Measurements from ENCODE around the gene MX2. TPM values are rescaled to one million over a fixed set of nuclear protein-coding genes. Genes with fewer than 3 reads are reported as not detected.

MX2 gene
- total and polyA plus RNA-seq, 2 donors (not counting 3 experiments of a cell fraction or from before 2014, with no cell fraction given) = 0.01 TPM; not detected in 1

DNA sequence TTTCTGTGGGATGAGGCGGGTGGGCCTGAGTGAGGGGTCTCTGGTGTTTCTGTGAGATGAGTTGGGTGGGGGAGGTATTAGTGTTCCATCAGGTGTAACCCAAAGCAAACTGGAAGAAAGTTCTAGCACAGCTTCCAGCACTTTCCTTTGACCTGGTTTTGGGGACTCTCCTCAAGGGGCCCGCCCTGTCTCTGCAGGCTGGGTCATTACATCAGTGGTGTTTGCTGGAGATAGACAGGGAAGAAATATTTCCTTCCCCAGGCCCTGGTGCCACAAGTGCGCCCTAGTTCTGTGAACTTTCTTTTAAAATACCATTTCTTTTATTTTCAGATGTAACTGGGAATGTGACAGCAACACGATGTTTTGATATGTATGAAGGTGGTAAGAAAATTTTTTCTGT is 16.5 kb upstream of the MX2 start:
- dilution Hi-C loops (cut with MboI; ENCODE audit: extremely low pct_ligation_motif_present, low sequenced_read_pairs) = no loop called here
- H4K20me1 ChIP-seq (replicated peaks; ENCODE audit: control insufficient read depth, extremely low read depth, insufficient read depth, low read length) = no peaks in the 10 kb centered on the region
- H3K27me3 ChIP-seq (ENCODE audit: control insufficient read depth in 2 of 2, insufficient read depth in 2 of 2, low read length in 2 of 2) = peaks cover 0 to 3% of the 10 kb centered on the region in 2 experiments
- H3K4me3 ChIP-seq (replicated peaks in 1 of 3; ENCODE audit: insufficient read depth in 1 of 3, low read depth in 1 of 3, low read length in 3 of 3) = no peak overlapping the region
- no peak overlapping the region for H3K9ac ChIP-seq (replicated peaks; ENCODE audit: extremely low read depth, insufficient read depth, low read length)
- H3K27ac ChIP-seq (ENCODE audit: insufficient read depth, low read depth, low read length) = no peak overlapping the region
- TF ChIP-seq, protein P1, sequence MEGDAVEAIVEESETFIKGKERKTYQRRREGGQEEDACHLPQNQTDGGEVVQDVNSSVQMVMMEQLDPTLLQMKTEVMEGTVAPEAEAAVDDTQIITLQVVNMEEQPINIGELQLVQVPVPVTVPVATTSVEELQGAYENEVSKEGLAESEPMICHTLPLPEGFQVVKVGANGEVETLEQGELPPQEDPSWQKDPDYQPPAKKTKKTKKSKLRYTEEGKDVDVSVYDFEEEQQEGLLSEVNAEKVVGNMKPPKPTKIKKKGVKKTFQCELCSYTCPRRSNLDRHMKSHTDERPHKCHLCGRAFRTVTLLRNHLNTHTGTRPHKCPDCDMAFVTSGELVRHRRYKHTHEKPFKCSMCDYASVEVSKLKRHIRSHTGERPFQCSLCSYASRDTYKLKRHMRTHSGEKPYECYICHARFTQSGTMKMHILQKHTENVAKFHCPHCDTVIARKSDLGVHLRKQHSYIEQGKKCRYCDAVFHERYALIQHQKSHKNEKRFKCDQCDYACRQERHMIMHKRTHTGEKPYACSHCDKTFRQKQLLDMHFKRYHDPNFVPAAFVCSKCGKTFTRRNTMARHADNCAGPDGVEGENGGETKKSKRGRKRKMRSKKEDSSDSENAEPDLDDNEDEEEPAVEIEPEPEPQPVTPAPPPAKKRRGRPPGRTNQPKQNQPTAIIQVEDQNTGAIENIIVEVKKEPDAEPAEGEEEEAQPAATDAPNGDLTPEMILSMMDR (IDR thresholded peaks at IDR 0.05; ENCODE audit: extremely low read depth in 1 of 2, insufficient read depth in 1 of 2, low read depth in 1 of 2, low read length in 2 of 2) = no peak
- no peak for TF ChIP-seq GATA2 (IDR thresholded peaks at IDR 0.05; ENCODE audit: insufficient read depth, insufficient read length, low read depth, low read length)
- no peak for TF ChIP-seq EZH2 (IDR thresholded peaks at IDR 0.05; ENCODE audit: borderline replicate concordance, low read depth, low read length, severe bottlenecking)
- TF ChIP-seq POLR2AphosphoS5 (IDR thresholded peaks at IDR 0.05; ENCODE audit: insufficient read depth, low read depth, low read length) = no peak
- TF ChIP-seq, protein P2, sequence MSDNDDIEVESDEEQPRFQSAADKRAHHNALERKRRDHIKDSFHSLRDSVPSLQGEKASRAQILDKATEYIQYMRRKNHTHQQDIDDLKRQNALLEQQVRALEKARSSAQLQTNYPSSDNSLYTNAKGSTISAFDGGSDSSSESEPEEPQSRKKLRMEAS (IDR thresholded peaks at IDR 0.05; ENCODE audit: insufficient read depth, insufficient read length) = no peak
- TF ChIP-seq POLR2A (IDR thresholded peaks at IDR 0.05; ENCODE audit: low read depth, low read length) = no peak
- no peak for TF ChIP-seq JUN (IDR thresholded peaks at IDR 0.05; ENCODE audit: borderline replicate concordance, insufficient read depth, insufficient read length, low read depth)
- TF ChIP-seq FOS (IDR thresholded peaks at IDR 0.05; ENCODE audit: borderline replicate concordance, insufficient read depth, low read length) = no peak
- TF ChIP-seq MYC (IDR thresholded peaks at IDR 0.05; ENCODE audit: low read depth, low read length) = no peak
- no peak overlapping the region for H3K4me2 ChIP-seq (ENCODE audit: insufficient read depth, low read length)
- POLR2A ChIA-PET = no interaction called here
- DNase-seq (ENCODE audit: low read depth, low spot score) = no peak
- intact Hi-C loops (cut with micrococcal nuclease) = no loop called here
- no peak for FAIRE-seq
- no peaks in the 10 kb centered on the region for H3K79me2 ChIP-seq (ENCODE audit: control insufficient read depth, insufficient read depth, low read length)
- no peaks in the 10 kb centered on the region for H3K9me1 ChIP-seq (replicated peaks; ENCODE audit: control insufficient read depth, extremely low read depth, insufficient read depth, low read length)
- H2AFZ ChIP-seq (ENCODE audit: low read depth, low read length) = no peak overlapping the region
- H3K36me3 ChIP-seq (ENCODE audit: control insufficient read depth in 2 of 2, extremely low read depth in 1 of 2, insufficient read depth in 2 of 2, low read length in 2 of 2) = no peaks in the 10 kb centered on the region
- no peaks in the 10 kb centered on the region for H3K9me3 ChIP-seq (replicated peaks; ENCODE audit: control insufficient read depth, insufficient read depth, low read length)
- no peaks in the 10 kb centered on the region for H3K4me1 ChIP-seq (ENCODE audit: control insufficient read depth, extremely low read depth, insufficient read depth, low read length)
- CTCF ChIA-PET = no interaction called here
- no TSS peak for BruUV-seq (replicated peaks)

Data from endothelial cell of umbilical vein (primary cell).